HepG2 (cell line): ENCODE results near the gene NEURL3. TPM values are rescaled to one million over a fixed set of nuclear protein-coding genes. Genes with fewer than 3 reads are reported as not detected.

ENCODE experiments used
- ATAC-seq: fragments of 200-7000 bp; cut with Tn5 transposase; 3 replicates; pipeline ENCODE4 v1.9.1; 2020; ENCODE audit warnings: mild to moderate bottlenecking, moderate library complexity
- BruUV-seq: library from RNA; stranded (reverse); fragments of 400-500 nt; replicated peaks from 2 replicates; lab custom pipeline; 2021; lab: Mats Ljungman, UMichigan
- CTCF ChIA-PET: fragments of 300-600 bp; formaldehyde crosslinking; extraction: SDS; loops from one replicate; lab custom pipeline; 2021; ENCODE audit warnings: low total read pairs, inconsistent platforms, low intra/inter-chr PET ratio; lab: Yijun Ruan, JAX
- POLR2A ChIA-PET: fragments of 350-600 bp; sonication (Branson Sonifier 250); formaldehyde crosslinking; loops from one replicate; lab custom pipeline; 2020; ENCODE audit warnings: antibody characterized with exemption, inconsistent platforms; lab: Yijun Ruan, JAX
- DNase-seq: peaks from one replicate; pipeline ENCODE4 v3.0.0-alpha.2; 2015; ENCODE audit warnings: low spot score
- FAIRE-seq: peaks from 3 replicates; lab custom pipeline; 2011; peaks lifted over from hg19 to GRCh38; lab: Jason Lieb, UNC
- H2AFZ ChIP-seq: one replicate; pipeline ENCODE4 v1.6.1; 2011; ENCODE audit warnings: low read length, inconsistent platforms
- H3K27ac ChIP-seq: fragments of 300-600 bp; 3 replicates; pipeline ENCODE4 v1.8.0; 2011; ENCODE audit warnings: mixed run types, mild to moderate bottlenecking, mixed read lengths, low read length, inconsistent platforms; ENCODE audit not compliant: insufficient read depth; ENCODE audit errors: extremely low read length
- H3K27me3 ChIP-seq, 2 experiments: fragments of 200-600 bp in 1 of 2; 2 replicates in 1 of 2; 3 replicates in 1 of 2; pipeline versions ENCODE4 v1.6.0 to v1.8.0; 2011; ENCODE audit warnings: low read length in 2 of 2, mild to moderate bottlenecking in 2 of 2, moderate library complexity in 2 of 2, inconsistent platforms in 1 of 2; ENCODE audit not compliant: insufficient read depth in 2 of 2, control insufficient read depth in 1 of 2
- H3K36me3 ChIP-seq, 2 experiments: fragments of 200-600 bp in 1 of 2; replicated peaks in 1 of 2; 2 replicates in 1 of 2; 3 replicates in 1 of 2; pipeline versions ENCODE4 v1.5.1 to v1.8.0; 2011; ENCODE audit warnings: low read length in 2 of 2, inconsistent platforms in 1 of 2; ENCODE audit not compliant: insufficient read depth in 2 of 2, control insufficient read depth in 1 of 2
- H3K4me1 ChIP-seq: 2 replicates; pipeline ENCODE4 v1.5.1; 2012; ENCODE audit warnings: low read length, inconsistent platforms; ENCODE audit not compliant: insufficient read depth
- H3K4me2 ChIP-seq: 2 replicates; pipeline ENCODE4 v1.6.0; 2011; ENCODE audit warnings: low read depth, low read length, inconsistent platforms
- H3K4me3 ChIP-seq, 3 experiments: fragments of 200-600 bp in 1 of 3; sonication (generic), shearing (Covaris generic) in 1 of 3; replicated peaks in 1 of 3; 2 replicates each; pipeline ENCODE4 v1.5.1; 2011 to 2016; ENCODE audit warnings: low read length in 3 of 3, inconsistent platforms in 2 of 3, low read depth in 2 of 3, mild to moderate bottlenecking in 2 of 3, control low read depth in 1 of 3, mixed read lengths in 1 of 3; ENCODE audit not compliant: insufficient read depth in 1 of 3
- H3K79me2 ChIP-seq: one replicate; pipeline ENCODE4 v1.6.1; 2011; ENCODE audit warnings: low read length, inconsistent platforms; ENCODE audit not compliant: insufficient read depth
- H3K9ac ChIP-seq: 2 replicates; pipeline ENCODE4 v1.6.0; 2011; ENCODE audit warnings: mild to moderate bottlenecking, low read depth, low read length, inconsistent platforms; ENCODE audit not compliant: insufficient read depth
- H3K9me3 ChIP-seq: 2 replicates; pipeline ENCODE4 v1.5.1; 2012; ENCODE audit warnings: mild to moderate bottlenecking, low read length
- H4K20me1 ChIP-seq: 2 replicates; pipeline ENCODE4 v1.6.0; 2011; ENCODE audit warnings: inconsistent platforms, mild to moderate bottlenecking, low read length, moderate library complexity; ENCODE audit not compliant: insufficient read depth
- REST ChIP-seq, 2 experiments: IDR thresholded peaks; 2 replicates each; pipeline ENCODE4 v1.6.1; 2011 to 2012; ENCODE audit warnings: low read length in 2 of 2, borderline replicate concordance in 1 of 2, low read depth in 1 of 2, mild to moderate bottlenecking in 1 of 2, moderate library complexity in 1 of 2
- ZNF235 ChIP-seq: sonication (generic); formaldehyde crosslinking; IDR thresholded peaks from 2 replicates; pipeline ENCODE4 v1.8.1; 2023; ENCODE audit warnings: mild to moderate bottlenecking, missing genetic modification reagents, borderline replicate concordance
- WGBS: methylation state at CpG from one replicate; pipeline ENCODE4 v1.1.6; 2017; ENCODE audit warnings: low lambda C conversion rate; 5-methylcytosine and 5-hydroxymethylcytosine counted together
- in situ Hi-C: cut with HindIII; loops from 2 replicates; pipeline ENCODE4 v1.10.0; 2017; ENCODE audit warnings: low pct_unique_long_range_greater_than_20kb; ENCODE audit not compliant: extremely low pct_ligation_motif_present
- intact Hi-C: fragments of 100-400 bp; cut with micrococcal nuclease; formaldehyde crosslinking; loops from one replicate; pipeline ENCODE4 v1.10.0; 2022; ENCODE audit not compliant: unreplicated experiment
- polyA plus RNA-seq, 8 experiments: library from polyadenylated mRNA; depleted of rRNA in 3 of 8; stranded (reverse) in 7 of 8; unstranded in 1 of 8; fragments of >200 nt; fragmentation: Illumina TruSeq in 4 of 8; extraction: Trizol in 4 of 8; gene quantifications; 2 replicates each; pipeline versions ENCODE4 v1.2.1 to v1.2.3, GENCODE V29; 2011 to 2016; ENCODE audit warnings: low read depth in 4 of 8, missing spikeins in 1 of 8, mixed read lengths in 1 of 8; ENCODE audit not compliant: insufficient read depth in 1 of 8
- total RNA-seq, 5 experiments: library from RNA; depleted of rRNA; stranded (reverse); fragments of >200 nt; fragmentation: Illumina TruSeq; extraction: Trizol; gene quantifications; 2 replicates each; pipeline ENCODE4 v1.2.3, GENCODE V29; 2016; ENCODE audit warnings: low read depth in 1 of 5

Gene NEURL3
- total and polyA plus RNA-seq, 2 of the 13 experiments (the other 11 are each of a cell fraction or from before 2014, with no cell fraction given): 0.16 to 1.2 TPM

- CTCF ChIA-PET: no interaction called here
- no peak for DNase-seq
- TF ChIP-seq REST (IDR thresholded peaks at IDR 0.05; ENCODE audit: borderline replicate concordance in 1 of 2, low read depth in 1 of 2, low read length in 2 of 2) (no peak), ZNF235 (CRISPR knock-in tag) (no peak)
- TF ChIP-seq, all 625 proteins: peak for 0
- H3K27ac ChIP-seq: no peak overlapping the region
- BruUV-seq: no TSS peak
- no peaks in the 10 kb centered on the region; the same call in 1 of the 2 replicates for H4K20me1 ChIP-seq
- FAIRE-seq (no peak), ATAC-seq (no peak)
- WGBS: 47% methylated on average over 4 of the region's 4 CpGs
- no peak overlapping the region for H3K9ac ChIP-seq
- H3K27me3 ChIP-seq: peaks cover 16 to 61% of the 10 kb centered on the region in 2 experiments
- intact Hi-C loops (no loop called here), in situ Hi-C loops (no loop called here)
- no peak overlapping the region for H2AFZ ChIP-seq
- H3K9me3 ChIP-seq: no peaks in the 10 kb centered on the region
- POLR2A ChIA-PET: no interaction called here
- no peak overlapping the region for H3K4me2 ChIP-seq
- H3K36me3 ChIP-seq: no peaks in the 10 kb centered on the region
- peaks cover 55% of the 10 kb centered on the region for H3K4me1 ChIP-seq
- no peaks in the 10 kb centered on the region for H3K79me2 ChIP-seq
- H3K4me3 ChIP-seq: no peak overlapping the region
These were observed 29.0 kb upstream of the NEURL3 start for GRCh38 chr2:96534141-96534540.
